CD4-positive, alpha-beta T cell treated with Interleukin-4 for 4 hours (primary cell): ENCODE results near the gene RNFT2.

Experiments
- DNase-seq: peaks from one replicate; pipeline ENCODE4 v3.0.0-alpha.2; 2020

Gene RNFT2

GRCh38 chr12:116880817-116881324 lies 142.8 kb downstream of the RNFT2 start:
- no peak for DNase-seq

DNA sequence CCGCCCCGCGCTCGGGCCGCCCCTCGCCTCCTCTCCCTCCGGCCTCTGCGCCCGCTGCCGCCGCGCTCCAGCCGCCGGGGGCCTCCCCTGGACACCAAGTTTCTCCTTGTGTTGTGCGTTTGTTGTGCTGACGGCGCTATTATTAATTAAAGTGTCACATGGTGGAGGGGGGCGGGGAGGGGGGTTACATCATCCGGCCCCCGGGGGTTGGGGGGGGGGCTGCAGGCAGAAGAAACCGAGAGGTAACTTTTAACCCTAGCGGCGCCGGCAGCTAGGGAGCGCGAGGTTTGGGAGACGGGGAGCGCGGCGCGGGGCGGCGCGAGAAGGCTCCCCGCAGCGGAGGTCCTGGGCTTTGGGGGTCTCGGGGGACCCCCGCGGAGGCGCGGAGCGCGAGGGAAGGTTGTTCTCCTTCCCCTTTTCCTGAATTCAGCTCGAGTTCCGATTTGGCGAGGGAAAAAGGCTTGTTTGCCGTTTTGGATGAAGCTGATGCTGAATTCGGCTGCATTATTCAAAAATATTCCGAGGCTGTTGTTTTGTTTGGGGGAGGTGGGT lies 143.3 kb downstream of the RNFT2 start, which contains the start of gene HRK:
TSS of gene HRK (minus strand) at position 117 of the 552 bp plus-strand sequence. CDS start 134 bp downstream, outside the sequence.
- no peak for DNase-seq

- no peak for DNase-seq
These were observed 143.9 kb downstream of the RNFT2 start for GRCh38 chr12:116881877-116882507.

DNA sequence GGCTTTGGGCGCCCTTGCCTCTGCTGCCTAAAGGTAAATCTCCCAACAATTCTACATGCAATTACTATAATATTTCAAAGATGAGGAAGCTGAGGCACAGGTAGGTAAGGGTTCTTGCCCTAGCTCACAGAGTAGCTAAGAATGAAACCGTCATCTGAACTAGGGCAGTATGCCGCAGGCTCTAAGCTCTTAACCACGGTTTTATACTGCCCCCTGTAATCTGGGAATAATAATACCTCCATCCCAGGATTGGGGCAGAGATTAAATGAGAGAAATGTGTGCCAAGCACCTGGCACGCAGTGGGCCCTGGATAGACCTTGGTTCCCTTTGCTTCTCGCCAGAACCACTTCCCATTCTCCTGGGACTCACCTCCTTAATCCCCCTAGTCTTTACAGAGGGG lies 144.6 kb downstream of the RNFT2 start:
- no peak for DNase-seq

GRCh38 chr12:116884871-116885270 lies 146.8 kb downstream of the RNFT2 start:
- no peak for DNase-seq

DNA sequence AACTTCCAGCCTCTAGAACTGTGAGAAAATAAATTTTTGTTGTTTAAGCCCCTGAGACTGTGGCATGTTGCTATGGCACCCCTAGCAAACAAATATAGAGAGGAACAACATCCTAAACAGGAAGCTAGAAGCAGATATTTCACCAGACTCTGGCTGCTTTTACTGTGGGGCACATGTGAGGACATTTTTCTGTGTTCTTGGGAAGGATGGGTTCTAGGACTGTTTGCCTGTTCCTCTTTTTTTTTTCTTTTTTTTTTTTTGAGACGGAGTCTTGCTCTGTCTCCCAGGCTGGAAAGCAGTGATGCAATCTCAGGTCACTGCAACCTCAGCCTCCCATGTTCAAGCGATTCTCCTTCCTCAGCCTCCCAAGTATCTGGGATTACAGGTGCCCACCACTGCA lies 147.4 kb downstream of the RNFT2 start:
- no peak for DNase-seq

GRCh38 chr12:116887244-116887643 lies 149.1 kb downstream of the RNFT2 start:
- DNase-seq, result no peak

GRCh38 chr12:116887897-116888296 lies 149.8 kb downstream of the RNFT2 start:
- DNase-seq, result no peak

DNA sequence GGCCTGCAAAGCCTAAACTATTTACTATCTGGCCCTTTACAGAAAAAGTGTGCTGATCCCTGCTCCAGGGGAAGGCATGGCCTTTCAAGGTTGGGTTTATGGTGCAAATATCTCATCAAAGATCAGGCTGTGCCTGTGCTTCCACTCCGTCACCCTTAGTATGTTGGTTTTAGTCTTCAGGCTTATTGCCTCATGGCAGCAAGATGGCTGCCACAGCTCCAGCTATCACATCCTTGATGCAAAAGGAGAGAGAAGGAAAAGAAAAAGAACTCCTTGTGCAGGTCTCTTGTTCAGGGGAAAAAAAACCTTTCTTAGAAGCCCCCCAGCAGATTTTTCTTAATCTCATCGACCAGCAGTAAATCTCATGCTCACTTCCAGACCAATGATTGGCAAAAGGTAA lies 152.2 kb downstream of the RNFT2 start:
- DNase-seq, result no peak

- no peak for DNase-seq
These were observed 152.9 kb downstream of the RNFT2 start for GRCh38 chr12:116891019-116891418.

DNA sequence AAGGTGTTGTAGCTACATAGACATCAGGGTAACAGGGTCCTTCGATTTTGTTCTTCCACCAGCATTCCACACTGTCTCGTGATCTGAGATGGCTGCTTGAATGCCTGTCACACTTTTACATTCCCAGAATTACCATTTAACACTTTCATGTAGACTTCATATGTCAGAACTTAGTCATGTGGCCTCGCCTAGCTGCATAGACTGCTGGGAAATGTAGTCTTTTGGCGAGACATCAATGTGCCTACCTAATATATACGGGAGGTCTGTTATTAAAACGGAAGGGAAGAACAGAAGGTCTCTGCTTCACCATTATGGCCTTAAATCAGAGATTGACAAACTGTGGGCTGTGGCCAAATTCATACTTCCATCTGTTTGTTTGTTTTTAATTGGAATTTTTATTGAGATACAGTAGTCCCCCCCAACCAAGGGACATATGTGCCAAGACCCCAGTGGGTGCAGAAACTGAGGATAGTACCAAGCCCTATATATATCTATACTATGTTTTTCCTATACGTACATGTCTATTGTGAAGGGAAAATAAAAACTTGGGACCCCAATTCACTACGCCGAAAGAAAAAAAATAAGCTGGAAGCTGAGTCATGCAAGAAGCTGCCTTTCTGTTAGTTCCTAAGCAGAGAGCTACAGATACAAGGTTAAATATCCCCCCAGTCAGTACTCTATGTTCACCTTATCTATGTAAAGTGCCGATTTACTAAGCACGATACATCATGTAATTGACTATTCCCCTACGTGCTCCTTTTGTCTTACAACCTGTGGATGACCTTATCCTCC lies 154.4 kb downstream of the RNFT2 start:
- no peak for DNase-seq

DNA sequence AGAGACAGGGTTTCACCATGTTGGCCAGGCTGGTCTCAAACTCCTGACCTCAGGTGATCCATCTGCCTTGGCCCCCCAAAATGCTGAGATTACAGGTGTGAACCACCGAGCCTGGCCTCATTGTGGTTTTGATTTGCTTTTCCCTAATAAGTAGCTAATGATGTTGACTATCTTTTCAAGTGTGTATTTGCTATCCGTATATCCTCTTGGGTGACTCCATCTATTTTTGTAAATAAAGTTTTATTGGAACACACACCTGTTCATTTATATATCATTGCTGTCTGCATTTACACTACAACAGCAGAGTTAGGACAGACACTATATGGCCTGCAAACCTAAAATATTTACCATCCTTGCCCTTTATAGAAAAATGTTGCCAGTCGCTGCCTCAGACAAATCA lies 156.8 kb downstream of the RNFT2 start:
- DNase-seq, result no peak

- DNase-seq, result no peak
These were observed 158.4 kb downstream of the RNFT2 start for GRCh38 chr12:116896411-116896924.

- no peak for DNase-seq
These were observed 159.4 kb downstream of the RNFT2 start for GRCh38 chr12:116897476-116897875.

DNA sequence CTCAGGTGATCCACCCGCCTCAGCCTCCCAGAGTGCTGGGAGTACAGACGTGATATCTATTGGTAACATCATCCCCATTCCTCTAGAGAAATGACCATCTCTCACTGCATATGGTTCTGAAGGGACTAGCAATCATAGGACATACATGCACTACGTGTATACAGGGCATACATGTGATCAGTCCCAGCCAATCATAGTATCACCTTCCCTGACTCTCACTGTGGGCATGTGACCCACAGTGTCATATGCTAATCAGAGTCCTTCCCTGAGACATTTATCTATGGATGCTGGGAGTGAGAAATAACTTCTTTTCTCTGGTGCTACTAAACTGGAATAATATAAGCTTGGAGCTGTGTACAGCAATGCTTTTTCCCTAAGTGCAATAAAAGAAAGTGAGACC lies 160.6 kb downstream of the RNFT2 start:
- DNase-seq, result no peak

DNA sequence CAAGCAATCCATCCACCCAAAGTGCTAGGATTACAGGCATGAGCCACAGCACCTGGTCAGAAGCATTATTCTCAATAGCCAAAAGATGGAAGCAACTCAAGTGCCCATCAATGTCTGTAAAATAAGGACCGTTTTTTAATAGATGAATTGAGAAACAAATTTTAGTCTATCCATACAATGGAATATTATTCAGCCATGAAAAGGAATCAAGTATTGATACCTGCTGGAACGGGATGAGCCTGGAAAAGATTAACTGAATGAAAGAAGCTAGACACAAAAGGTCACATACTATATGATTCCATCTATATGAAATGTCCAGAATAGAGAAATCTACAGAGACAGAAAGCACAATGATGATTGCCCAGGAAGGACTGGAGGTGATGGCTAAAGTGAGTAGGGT lies 163.5 kb downstream of the RNFT2 start:
- no peak for DNase-seq
